GM13977 (cell line): Measurements from ENCODE around the gene PLA2G12B.

Source experiments
- DNase-seq: peaks from one replicate; pipeline ENCODE4 v3.0.0; 2012; ENCODE audit warnings: low spot score
- in situ Hi-C: fragments of 300-500 bp; cut with MboI; formaldehyde crosslinking; loops from one replicate; pipeline ENCODE4 v1.12.0; 2022; ENCODE audit warnings: low sequenced_read_pairs, low pct_unique_long_range_greater_than_20kb, mixed read lengths, inconsistent platforms; ENCODE audit not compliant: unreplicated experiment
- TF ChIP-seq, protein P1 (sequence below): IDR thresholded peaks from 2 replicates; pipeline ENCODE4 v1.5.1; 2012; ENCODE audit warnings: mild to moderate bottlenecking, control low read depth; ENCODE audit not compliant: insufficient read depth; ENCODE audit errors: extremely low read depth, missing control alignments

Gene PLA2G12B

DNA sequence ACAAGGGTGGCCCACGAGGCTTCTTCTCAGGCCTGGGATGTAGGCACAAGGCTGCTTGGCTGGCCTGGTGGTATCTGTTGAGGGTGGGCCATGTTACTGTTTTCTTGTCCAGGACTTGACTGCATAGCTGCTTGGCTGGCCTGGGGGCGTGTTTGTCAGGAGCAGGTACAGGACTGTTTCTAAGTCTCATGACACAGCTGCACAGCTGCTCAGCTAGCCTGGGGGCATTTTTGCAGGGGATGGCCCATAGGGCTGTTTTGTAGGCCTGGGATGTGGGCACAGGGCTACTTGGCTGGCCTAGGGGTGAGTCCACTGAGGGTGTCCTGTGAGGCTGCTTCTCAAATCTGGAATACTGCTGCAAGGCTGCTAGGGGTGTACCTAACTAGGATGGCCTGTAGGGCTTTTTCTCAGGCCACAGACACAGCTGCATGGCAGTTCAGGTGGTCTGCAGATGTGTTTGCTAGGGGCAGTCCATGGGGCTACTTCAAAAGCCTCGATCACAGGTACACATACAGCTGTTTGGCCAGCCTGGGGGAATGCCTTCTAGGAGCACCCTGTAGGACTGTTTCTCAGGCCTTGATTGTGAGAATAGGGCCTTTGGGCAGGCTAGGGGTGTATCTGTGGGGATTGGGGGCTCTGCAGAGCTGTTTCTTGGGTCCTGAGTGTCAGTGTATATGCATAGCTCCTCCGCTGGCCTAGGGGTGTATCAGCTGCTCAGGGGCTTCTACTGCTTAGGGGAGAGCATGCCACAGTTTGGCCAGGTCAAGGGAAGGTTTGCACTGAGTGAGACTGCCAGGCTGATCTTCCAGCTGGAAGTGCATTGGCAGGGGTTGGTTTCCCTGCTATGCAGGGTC lies 26.6 kb upstream of the PLA2G12B start:
- in situ Hi-C loops, result no loop called here
- no peak for DNase-seq
- TF ChIP-seq, protein P1, sequence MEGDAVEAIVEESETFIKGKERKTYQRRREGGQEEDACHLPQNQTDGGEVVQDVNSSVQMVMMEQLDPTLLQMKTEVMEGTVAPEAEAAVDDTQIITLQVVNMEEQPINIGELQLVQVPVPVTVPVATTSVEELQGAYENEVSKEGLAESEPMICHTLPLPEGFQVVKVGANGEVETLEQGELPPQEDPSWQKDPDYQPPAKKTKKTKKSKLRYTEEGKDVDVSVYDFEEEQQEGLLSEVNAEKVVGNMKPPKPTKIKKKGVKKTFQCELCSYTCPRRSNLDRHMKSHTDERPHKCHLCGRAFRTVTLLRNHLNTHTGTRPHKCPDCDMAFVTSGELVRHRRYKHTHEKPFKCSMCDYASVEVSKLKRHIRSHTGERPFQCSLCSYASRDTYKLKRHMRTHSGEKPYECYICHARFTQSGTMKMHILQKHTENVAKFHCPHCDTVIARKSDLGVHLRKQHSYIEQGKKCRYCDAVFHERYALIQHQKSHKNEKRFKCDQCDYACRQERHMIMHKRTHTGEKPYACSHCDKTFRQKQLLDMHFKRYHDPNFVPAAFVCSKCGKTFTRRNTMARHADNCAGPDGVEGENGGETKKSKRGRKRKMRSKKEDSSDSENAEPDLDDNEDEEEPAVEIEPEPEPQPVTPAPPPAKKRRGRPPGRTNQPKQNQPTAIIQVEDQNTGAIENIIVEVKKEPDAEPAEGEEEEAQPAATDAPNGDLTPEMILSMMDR, result no peak

DNA sequence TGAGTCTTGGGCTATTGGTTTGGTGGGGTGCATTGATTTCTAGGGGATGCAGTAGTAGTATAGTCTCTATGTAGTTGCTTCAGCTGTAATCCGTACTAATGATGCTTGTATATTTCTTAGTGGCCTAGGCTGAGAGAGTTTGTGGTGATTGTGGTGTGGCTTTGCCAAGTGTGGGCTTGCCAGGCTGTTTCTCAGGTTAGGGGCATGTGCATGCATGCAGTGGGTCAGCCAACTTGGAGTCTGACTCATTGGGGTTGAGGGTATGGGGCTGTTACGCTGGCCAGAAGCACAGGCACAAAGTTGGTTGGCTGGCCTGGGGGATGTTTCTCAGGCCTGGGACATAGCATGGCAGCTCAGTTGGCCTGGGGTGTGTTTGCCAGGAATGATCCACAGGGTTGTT lies 25.7 kb upstream of the PLA2G12B start:
- TF ChIP-seq, protein P1, result no peak
- in situ Hi-C loops, result no loop called here
- no peak for DNase-seq

DNA sequence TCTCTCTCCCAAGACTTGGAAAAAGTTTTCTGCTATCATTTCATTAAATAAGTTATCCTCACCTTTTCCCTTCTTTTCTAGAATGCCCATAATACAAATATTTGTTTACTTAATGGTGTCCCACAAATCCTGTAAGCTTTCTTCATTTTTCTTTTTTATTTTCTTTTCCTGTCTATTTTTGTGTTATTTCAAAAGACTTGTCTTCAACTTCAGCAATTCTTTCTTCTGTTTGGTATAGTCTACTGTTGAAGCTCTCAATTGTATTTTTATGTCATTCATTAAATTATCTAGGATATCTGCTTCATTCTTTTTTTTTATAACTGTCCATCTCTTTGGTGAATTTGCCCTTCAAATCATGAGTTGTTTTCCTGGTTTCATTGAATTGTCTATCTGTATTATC lies 25.1 kb upstream of the PLA2G12B start:
- no peak for DNase-seq
- TF ChIP-seq, protein P1, result no peak
- in situ Hi-C loops, result no loop called here

DNA sequence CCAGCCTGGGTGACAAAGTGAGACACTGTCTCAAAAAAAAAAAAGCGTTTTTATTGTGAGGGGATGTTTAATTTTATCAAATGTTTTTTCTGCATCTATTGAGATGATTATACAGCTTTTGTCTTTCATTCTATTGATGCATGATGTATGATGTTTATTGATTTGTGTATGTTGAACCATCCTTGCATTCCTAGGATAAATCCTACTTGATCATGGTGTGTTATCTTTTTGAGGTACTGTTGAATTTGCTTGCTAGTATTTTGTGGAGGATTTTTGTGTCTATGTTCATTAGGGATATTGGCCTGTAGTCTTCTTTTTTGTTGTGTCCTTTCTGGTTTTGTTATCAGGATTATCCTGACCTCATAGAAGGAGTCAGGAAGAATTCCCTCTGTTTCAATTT lies 22.3 kb upstream of the PLA2G12B start:
- in situ Hi-C loops, result no loop called here
- TF ChIP-seq, protein P1, result no peak
- no peak for DNase-seq

DNA sequence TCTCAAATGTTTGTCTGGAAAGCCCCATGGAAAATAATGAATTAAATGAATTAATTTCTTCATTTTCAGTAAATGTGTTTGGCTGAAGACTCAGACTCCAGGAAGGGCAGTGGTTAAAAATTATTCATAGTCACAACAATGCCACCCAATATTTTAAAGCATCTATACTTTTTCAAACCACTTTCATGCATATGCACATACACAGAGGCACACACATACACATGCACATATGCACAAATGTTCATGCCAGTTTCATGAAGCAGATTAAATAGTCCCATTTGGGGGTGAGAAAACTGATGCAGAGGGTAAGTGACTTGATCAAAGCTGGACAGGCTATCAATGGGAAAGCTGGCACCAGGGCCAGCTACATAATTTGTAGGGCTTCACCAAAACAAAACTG lies 1.4 kb upstream of the PLA2G12B start:
- no peak for DNase-seq
- TF ChIP-seq, protein P1, result no peak

DNA sequence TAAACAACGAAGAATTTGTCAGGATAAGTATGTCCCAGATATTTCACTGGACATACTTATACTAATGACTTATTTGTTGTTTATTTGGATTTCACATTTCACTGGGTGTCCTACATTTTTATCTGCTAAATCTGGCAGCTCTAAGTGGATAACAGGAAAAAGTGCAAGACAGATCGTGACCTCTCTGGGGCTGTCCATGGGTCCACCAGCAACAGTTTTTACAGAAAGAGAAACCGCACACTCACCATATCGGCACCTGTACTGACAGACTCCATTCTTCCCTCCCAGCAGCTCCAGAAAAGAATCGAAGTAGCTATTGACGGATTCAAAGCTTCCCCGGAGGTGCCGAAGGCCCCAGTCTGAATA lies 393 bp downstream of the PLA2G12B start:
- DNase-seq, result no peak
- in situ Hi-C loops, result no loop called here
- TF ChIP-seq, protein P1, result no peak

More for the DNA sequence above, 1.4 kb upstream of the PLA2G12B start:
- in situ Hi-C loops, result no loop called here
